IMR-90 (cell line): ENCODE results near the gene RGL4. TPM values are rescaled to one million over a fixed set of nuclear protein-coding genes. Genes with fewer than 3 reads are reported as not detected.

Source experiments
- ATAC-seq: fragments of 200-7000 bp; cut with Tn5 transposase; 2 replicates; pipeline ENCODE4 v1.9.1; 2020; ENCODE audit warnings: low read depth, mild to moderate bottlenecking, moderate library complexity
- BruUV-seq: library from RNA; stranded (reverse); fragments of 400-500 nt; replicated peaks from 2 replicates; lab custom pipeline; 2021; lab: Mats Ljungman, UMichigan
- CTCF ChIA-PET: fragments of 300-600 bp; formaldehyde crosslinking; extraction: SDS; loops from one replicate; lab custom pipeline; 2021; ENCODE audit warnings: antibody characterized with exemption; lab: Yijun Ruan, JAX
- POLR2A ChIA-PET: fragments of 300-600 bp; sonication (Branson Sonifier 250); formaldehyde crosslinking; loops from one replicate; lab custom pipeline; 2022; ENCODE audit warnings: antibody characterized with exemption; ENCODE audit not compliant: unreplicated experiment; lab: Charles Lee
- DNase-seq: peaks from one replicate; pipeline ENCODE4 v3.0.0; 2013
- H2AFZ ChIP-seq: replicated peaks from 2 replicates; pipeline ENCODE3; 2013; ENCODE audit warnings: low read length, mild to moderate bottlenecking; ENCODE audit not compliant: poor library complexity
- H2AK5ac ChIP-seq: 2 replicates; pipeline ENCODE4 v1.6.1; 2013; ENCODE audit warnings: low read depth, low read length, inconsistent platforms
- H2AK9ac ChIP-seq: replicated peaks from 2 replicates; pipeline ENCODE3; 2013; ENCODE audit warnings: mild to moderate bottlenecking, low read depth, low read length, moderate library complexity; ENCODE audit not compliant: poor library complexity
- H2BK120ac ChIP-seq: 2 replicates; pipeline ENCODE4 v1.6.1; 2013; ENCODE audit warnings: low read depth, low read length, inconsistent platforms
- H2BK15ac ChIP-seq: 3 replicates; pipeline ENCODE4 v1.6.1; 2013; ENCODE audit warnings: low read depth, low read length, inconsistent platforms
- H2BK20ac ChIP-seq: 2 replicates; pipeline ENCODE4 v1.6.1; 2013; ENCODE audit warnings: low read depth, mild to moderate bottlenecking, inconsistent platforms, low read length, moderate library complexity
- H2BK5ac ChIP-seq: 2 replicates; pipeline ENCODE4 v1.6.1; 2013; ENCODE audit warnings: mild to moderate bottlenecking, low read depth, low read length, inconsistent platforms; ENCODE audit not compliant: poor library complexity, severe bottlenecking
- H3K14ac ChIP-seq: replicated peaks from 2 replicates; pipeline ENCODE4 v1.6.1; 2013; ENCODE audit warnings: low read depth, low read length, inconsistent platforms
- H3K18ac ChIP-seq: 2 replicates; pipeline ENCODE4 v1.6.1; 2013; ENCODE audit warnings: low read depth, low read length, control low read depth
- H3K23ac ChIP-seq: 2 replicates; pipeline ENCODE4 v1.6.1; 2013; ENCODE audit warnings: low read depth, low read length, inconsistent platforms
- H3K27ac ChIP-seq: 2 replicates; pipeline ENCODE4 v1.5.1; 2013; ENCODE audit warnings: mild to moderate bottlenecking, control low read depth, low read length; ENCODE audit not compliant: insufficient read depth
- H3K27me3 ChIP-seq: 2 replicates; pipeline ENCODE4 v1.6.1; 2013; ENCODE audit warnings: low read length; ENCODE audit not compliant: control insufficient read depth, insufficient read depth
- H3K36me3 ChIP-seq: 2 replicates; pipeline ENCODE4 v1.6.1; 2013; ENCODE audit warnings: low read length, mixed read lengths; ENCODE audit not compliant: control insufficient read depth, insufficient read depth
- H3K4ac ChIP-seq: 2 replicates; pipeline ENCODE4 v1.6.1; 2013; ENCODE audit warnings: low read depth, low read length, inconsistent platforms
- H3K4me1 ChIP-seq: 2 replicates; pipeline ENCODE4 v1.6.1; 2013; ENCODE audit warnings: low read length, mixed read lengths; ENCODE audit not compliant: control insufficient read depth, insufficient read depth
- H3K4me2 ChIP-seq: 2 replicates; pipeline ENCODE4 v1.6.1; 2013; ENCODE audit warnings: low read depth, mild to moderate bottlenecking, control low read depth, low read length, moderate library complexity
- H3K4me3 ChIP-seq: 2 replicates; pipeline ENCODE4 v1.5.1; 2013; ENCODE audit warnings: low read depth, mild to moderate bottlenecking, control low read depth, low read length, moderate library complexity; ENCODE audit not compliant: insufficient read depth
- H3K56ac ChIP-seq: 2 replicates; pipeline ENCODE4 v1.6.1; 2013; ENCODE audit warnings: low read length, inconsistent platforms; ENCODE audit not compliant: insufficient read depth; ENCODE audit errors: extremely low read depth
- H3K79me1 ChIP-seq, 2 experiments: 2 replicates each; pipeline ENCODE4 v1.6.1; 2013; ENCODE audit warnings: low read length in 2 of 2, inconsistent platforms in 1 of 2, low read depth in 1 of 2
- H3K9ac ChIP-seq: 2 replicates; pipeline ENCODE4 v1.6.1; 2013; ENCODE audit warnings: low read depth, low read length, control low read depth
- H3K9me1 ChIP-seq: 2 replicates; pipeline ENCODE4 v1.6.1; 2013; ENCODE audit warnings: low read length, inconsistent platforms; ENCODE audit not compliant: insufficient read depth
- H3K9me3 ChIP-seq: 2 replicates; pipeline ENCODE4 v1.6.1; 2013; ENCODE audit warnings: low read length; ENCODE audit not compliant: control insufficient read depth, insufficient read depth
- H4K20me1 ChIP-seq: 2 replicates; pipeline ENCODE4 v1.6.1; 2013; ENCODE audit warnings: low read length, inconsistent platforms; ENCODE audit not compliant: insufficient read depth
- H4K5ac ChIP-seq: 2 replicates; pipeline ENCODE4 v1.6.1; 2013; ENCODE audit warnings: mild to moderate bottlenecking, low read depth, low read length, control low read depth
- H4K8ac ChIP-seq, 2 experiments: 2 replicates each; pipeline ENCODE4 v1.6.1; 2013; ENCODE audit warnings: low read depth in 2 of 2, low read length in 2 of 2, control low read depth in 1 of 2, inconsistent platforms in 1 of 2
- H4K91ac ChIP-seq: 2 replicates; pipeline ENCODE4 v1.6.1; 2013; ENCODE audit warnings: low read depth, low read length, inconsistent platforms; ENCODE audit not compliant: insufficient read depth
- CTCF ChIP-seq: conservative IDR thresholded peaks from 2 replicates; pipeline ENCODE4 v1.5.1; 2012; ENCODE audit warnings: mild to moderate bottlenecking, low read depth, low read length, improper control_type of control experiment
- FOS ChIP-seq: fragments of 150-350 bp; IDR thresholded peaks from 2 replicates; pipeline ENCODE4 v1.6.1; 2016; ENCODE audit warnings: low read depth, low read length
- NFE2L2 ChIP-seq: fragments of 150-350 bp; IDR thresholded peaks from 2 replicates; pipeline ENCODE4 v1.6.1; 2016; ENCODE audit warnings: low read depth, mild to moderate bottlenecking, low read length
- POLR2A ChIP-seq: IDR thresholded peaks from 2 replicates; pipeline ENCODE4 v1.6.1; 2012; ENCODE audit warnings: mild to moderate bottlenecking, low read depth, low read length
- SMC3 ChIP-seq: fragments of 150-350 bp; IDR thresholded peaks from 2 replicates; pipeline ENCODE4 v1.6.1; 2016; ENCODE audit warnings: low read depth, mild to moderate bottlenecking, antibody characterized with exemption, low read length, moderate library complexity
- WGBS, 2 experiments: methylation state at CpG; one replicate each; pipeline versions ENCODE4 v1.1.5 to v1.1.7; 2013; ENCODE audit warnings: missing lambda C conversion rate in 2 of 2; ENCODE audit not compliant: insufficient read length in 1 of 2; ENCODE audit errors: extremely low coverage in 2 of 2; 5-methylcytosine and 5-hydroxymethylcytosine counted together
- dilution Hi-C: fragments of 300-500 bp; cut with HindIII; formaldehyde crosslinking; loops from one replicate; pipeline ENCODE4 v1.14.3; 2018; ENCODE audit warnings: low sequenced_read_pairs; ENCODE audit not compliant: unreplicated experiment
- in situ Hi-C: fragments of 300-500 bp; cut with MboI; formaldehyde crosslinking; loops from 3 replicates; pipeline ENCODE4 v1.14.3; 2019; ENCODE audit warnings: low sequenced_read_pairs, inconsistent platforms, mixed read lengths
- intact Hi-C: fragments of 100-400 bp; cut with micrococcal nuclease; formaldehyde crosslinking; loops from 2 replicates; pipeline ENCODE4 v1.10.0; 2022
- polyA plus RNA-seq, 3 experiments: library from polyadenylated mRNA; depleted of rRNA; stranded (reverse); fragments of >200 nt; gene quantifications; 2 replicates each; pipeline ENCODE4 v1.2.3, GENCODE V29; 2012; ENCODE audit warnings: low replicate concordance in 1 of 3
- total RNA-seq: library from RNA; depleted of rRNA; stranded (reverse); fragments of >200 nt; gene quantifications from 2 replicates; pipeline ENCODE4 v1.2.3, GENCODE V29; 2012
- TF ChIP-seq, protein P1 (sequence below): fragments of 150-350 bp; IDR thresholded peaks from 2 replicates; pipeline ENCODE4 v1.6.1; 2016; ENCODE audit warnings: low read depth, mild to moderate bottlenecking, low read length, moderate library complexity, borderline replicate concordance

RGL4 gene
- total and polyA plus RNA-seq, 2 of the 4 experiments (the other 2 are of a cell fraction): not detected

DNA sequence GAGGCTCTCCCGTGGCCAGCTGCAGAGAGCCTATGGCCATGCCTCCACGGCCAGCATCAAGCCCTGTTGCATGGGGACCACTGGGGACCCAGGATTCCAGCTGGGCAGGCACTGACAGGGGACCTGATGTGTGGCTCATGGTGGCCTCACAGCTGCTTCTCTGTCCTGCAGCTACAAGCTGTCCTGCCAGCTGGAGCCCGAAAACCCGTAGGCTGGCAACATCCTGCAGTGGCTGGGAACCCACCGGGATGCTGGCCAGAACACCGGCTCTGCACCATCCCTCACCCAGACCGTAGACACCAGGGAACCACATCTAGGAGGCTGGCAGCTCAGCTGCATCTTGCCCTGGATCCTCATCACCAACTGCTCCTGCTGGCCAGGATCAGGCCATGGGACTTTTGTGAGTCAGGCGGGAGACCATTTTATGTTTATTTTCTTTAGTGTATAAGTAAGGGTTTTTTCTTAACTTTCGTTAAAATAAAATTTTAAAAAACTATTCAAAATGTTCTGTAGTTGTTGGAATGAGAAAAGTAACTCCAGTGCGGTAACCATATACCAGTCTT lies 7.9 kb downstream of the RGL4 start:
- dilution Hi-C loops: no loop called here
- H3K9me1 ChIP-seq: peaks cover 17% of the 10 kb centered on the region
- no peak overlapping the region for H2AK9ac ChIP-seq
- no peak overlapping the region for H3K14ac ChIP-seq
- no peak overlapping the region; the same call in 1 of the 2 replicates for H3K4ac ChIP-seq
- H3K4me2 ChIP-seq: no peak overlapping the region; the same call in 1 of the 2 replicates
- peaks cover 13% of the 10 kb centered on the region; the same call in 1 of the 2 replicates for H4K20me1 ChIP-seq
- H2BK20ac ChIP-seq: no peak overlapping the region
- in situ Hi-C loops: no loop called here
- no peaks in the 10 kb centered on the region for H3K9me3 ChIP-seq
- no peak overlapping the region for H4K5ac ChIP-seq
- TF ChIP-seq POLR2A (no peak), SMC3 (no peak), FOS (no peak), CTCF (no peak), NFE2L2 (no peak)
- TF ChIP-seq, protein P1, sequence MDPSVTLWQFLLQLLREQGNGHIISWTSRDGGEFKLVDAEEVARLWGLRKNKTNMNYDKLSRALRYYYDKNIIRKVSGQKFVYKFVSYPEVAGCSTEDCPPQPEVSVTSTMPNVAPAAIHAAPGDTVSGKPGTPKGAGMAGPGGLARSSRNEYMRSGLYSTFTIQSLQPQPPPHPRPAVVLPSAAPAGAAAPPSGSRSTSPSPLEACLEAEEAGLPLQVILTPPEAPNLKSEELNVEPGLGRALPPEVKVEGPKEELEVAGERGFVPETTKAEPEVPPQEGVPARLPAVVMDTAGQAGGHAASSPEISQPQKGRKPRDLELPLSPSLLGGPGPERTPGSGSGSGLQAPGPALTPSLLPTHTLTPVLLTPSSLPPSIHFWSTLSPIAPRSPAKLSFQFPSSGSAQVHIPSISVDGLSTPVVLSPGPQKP: no peak
- no peak overlapping the region for H3K56ac ChIP-seq
- H3K79me1 ChIP-seq: peaks cover 24 to 43% of the 10 kb centered on the region in 2 experiments
- ChIA-PET CTCF (no interaction called here), POLR2A (no interaction called here)
- no peak overlapping the region for H4K91ac ChIP-seq
- DNase-seq (peak; percentile 37), ATAC-seq (peak; percentile 72)
- no peak overlapping the region for H3K9ac ChIP-seq
- no peak overlapping the region for H3K4me3 ChIP-seq
- no TSS peak for BruUV-seq
- H2BK15ac ChIP-seq: no peak overlapping the region
- H2AK5ac ChIP-seq: no peak overlapping the region
- no peak overlapping the region for H2AFZ ChIP-seq
- peaks cover 19% of the 10 kb centered on the region for H3K36me3 ChIP-seq
- H3K27ac ChIP-seq: no peak overlapping the region
- H3K4me1 ChIP-seq: peaks cover 15% of the 10 kb centered on the region
- no peak overlapping the region for H2BK120ac ChIP-seq
- no peak overlapping the region for H4K8ac ChIP-seq
- intact Hi-C loops: no loop called here
- H3K18ac ChIP-seq: no peak overlapping the region
- no peaks in the 10 kb centered on the region for H3K27me3 ChIP-seq
- H3K23ac ChIP-seq: no peak overlapping the region
- WGBS, 2 experiments: 96% methylated on average over 4 of the region's 10 CpGs; no CpG with 5 or more reads in 1 of the 2 experiments
- no peak overlapping the region for H2BK5ac ChIP-seq
